Activated CD4-positive, alpha-beta T cell treated with anti-CD3 and anti-CD28 coated beads, Interleukin-2, amount 50 U/mL, for 4 hours (primary cell): ENCODE data around the gene DHRS1.
"Not testable (repeated sequence)": the region's sequence is repeated elsewhere in the genome, so short reads cannot be mapped to it uniquely, and the experiment has no call there.

Experiments used
- DNase-seq, 2 experiments: peaks; one replicate each; pipeline ENCODE4 v3.0.0-alpha.2; 2020

DHRS1 gene

GRCh38 chr14:24261969-24262327, 37.6 kb downstream of the DHRS1 start:
- DNase-seq = no peak

GRCh38 chr14:24261256-24261968, 38.2 kb downstream of the DHRS1 start:
- no peak for DNase-seq

GRCh38 chr14:24260780-24261157, 38.8 kb downstream of the DHRS1 start:
- no peak for DNase-seq

- no peak for DNase-seq
Measured at GRCh38 chr14:24260026-24260779, 39.4 kb downstream of the DHRS1 start.

- DNase-seq = no peak
Measured at GRCh38 chr14:24259282-24260025, 40.1 kb downstream of the DHRS1 start.

GRCh38 chr14:24258548-24259265, 40.9 kb downstream of the DHRS1 start:
- DNase-seq = no peak

- no peak for DNase-seq
Measured at GRCh38 chr14:24258119-24258518, 41.5 kb downstream of the DHRS1 start.

- DNase-seq = no peak
Measured at GRCh38 chr14:24256960-24257359, 42.6 kb downstream of the DHRS1 start.

- DNase-seq = no peak
Measured at GRCh38 chr14:24255931-24256711, 43.5 kb downstream of the DHRS1 start.

GRCh38 chr14:24255438-24255837, 44.1 kb downstream of the DHRS1 start:
- no peak for DNase-seq

- no peak for DNase-seq
Measured at GRCh38 chr14:24254630-24255392, 44.8 kb downstream of the DHRS1 start.

- DNase-seq = no peak
Measured at GRCh38 chr14:24253936-24254335, 45.6 kb downstream of the DHRS1 start.

GRCh38 chr14:24252289-24253124, 47.1 kb downstream of the DHRS1 start:
- no peak for DNase-seq

- DNase-seq = no peak
Measured at GRCh38 chr14:24251880-24252288, 47.7 kb downstream of the DHRS1 start.

- DNase-seq = no peak
Measured at GRCh38 chr14:24250354-24250753, 49.2 kb downstream of the DHRS1 start.

GRCh38 chr14:24249230-24250021, 50.2 kb downstream of the DHRS1 start:
- no peak for DNase-seq

- no peak for DNase-seq
Measured at GRCh38 chr14:24247422-24247821, 52.2 kb downstream of the DHRS1 start.

- no peak for DNase-seq
Measured at GRCh38 chr14:24246765-24247212, 52.8 kb downstream of the DHRS1 start.

GRCh38 chr14:24245350-24245749, 54.2 kb downstream of the DHRS1 start:
- not testable (repeated sequence) for DNase-seq
